ENCODE measurements around the gene RELN. TPM values are rescaled to one million over a fixed set of nuclear protein-coding genes. Genes with fewer than 3 reads are reported as not detected.

RELN gene
- total and polyA plus RNA-seq, 2 experiments from 2014 or later = 3.9 to 22.0 TPM

GRCh38 chr7:103533761-103534160, 455.7 kb downstream of the RELN start:
- no peak overlapping the region for H3K4me2 ChIP-seq
- no peak overlapping the region for H3K27ac ChIP-seq
- H3K27me3 ChIP-seq = no peaks in the 10 kb centered on the region
- no peaks in the 10 kb centered on the region for H3K9me3 ChIP-seq (ENCODE audit: low read depth)
- WGBS (ENCODE audit: low lambda C conversion rate, missing lambda C conversion rate) = 73% methylated on average over 4 of the region's 4 CpGs
- H3K79me2 ChIP-seq = no peaks in the 10 kb centered on the region
- no peak overlapping the region for H2AFZ ChIP-seq
- H3K9me2 ChIP-seq (replicated peaks; ENCODE audit: insufficient read depth) = no peaks in the 10 kb centered on the region
- DNase-seq (ENCODE audit: low spot score) = no peak
- no peaks in the 10 kb centered on the region for H4K20me1 ChIP-seq (ENCODE audit: insufficient read depth, poor library complexity, severe bottlenecking)
- no peaks in the 10 kb centered on the region for H3K36me3 ChIP-seq (replicated peaks; ENCODE audit: insufficient read depth, low read depth)
- TF ChIP-seq EZH2phosphoT487 (IDR thresholded peaks at IDR 0.05; ENCODE audit: low read depth, severe bottlenecking, unreplicated experiment) (no peak), EZH2 (IDR thresholded peaks at IDR 0.05; ENCODE audit: borderline replicate concordance) (no peak)
- TF ChIP-seq, protein P1, sequence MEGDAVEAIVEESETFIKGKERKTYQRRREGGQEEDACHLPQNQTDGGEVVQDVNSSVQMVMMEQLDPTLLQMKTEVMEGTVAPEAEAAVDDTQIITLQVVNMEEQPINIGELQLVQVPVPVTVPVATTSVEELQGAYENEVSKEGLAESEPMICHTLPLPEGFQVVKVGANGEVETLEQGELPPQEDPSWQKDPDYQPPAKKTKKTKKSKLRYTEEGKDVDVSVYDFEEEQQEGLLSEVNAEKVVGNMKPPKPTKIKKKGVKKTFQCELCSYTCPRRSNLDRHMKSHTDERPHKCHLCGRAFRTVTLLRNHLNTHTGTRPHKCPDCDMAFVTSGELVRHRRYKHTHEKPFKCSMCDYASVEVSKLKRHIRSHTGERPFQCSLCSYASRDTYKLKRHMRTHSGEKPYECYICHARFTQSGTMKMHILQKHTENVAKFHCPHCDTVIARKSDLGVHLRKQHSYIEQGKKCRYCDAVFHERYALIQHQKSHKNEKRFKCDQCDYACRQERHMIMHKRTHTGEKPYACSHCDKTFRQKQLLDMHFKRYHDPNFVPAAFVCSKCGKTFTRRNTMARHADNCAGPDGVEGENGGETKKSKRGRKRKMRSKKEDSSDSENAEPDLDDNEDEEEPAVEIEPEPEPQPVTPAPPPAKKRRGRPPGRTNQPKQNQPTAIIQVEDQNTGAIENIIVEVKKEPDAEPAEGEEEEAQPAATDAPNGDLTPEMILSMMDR (IDR thresholded peaks at IDR 0.05; ENCODE audit: poor library complexity) = no peak
- H3K4me3 ChIP-seq = no peak overlapping the region
- no peaks in the 10 kb centered on the region for H3K4me1 ChIP-seq (ENCODE audit: insufficient read depth)

- H3K4me2 ChIP-seq = no peak overlapping the region
- DNase-seq (ENCODE audit: low spot score) = no peak
- no peak overlapping the region for H2AFZ ChIP-seq
- no peaks in the 10 kb centered on the region for H3K27me3 ChIP-seq
- TF ChIP-seq, protein P1 (IDR thresholded peaks at IDR 0.05; ENCODE audit: poor library complexity) = no peak
- TF ChIP-seq EZH2phosphoT487 (IDR thresholded peaks at IDR 0.05; ENCODE audit: low read depth, severe bottlenecking, unreplicated experiment) (no peak), EZH2 (IDR thresholded peaks at IDR 0.05; ENCODE audit: borderline replicate concordance) (no peak)
- no peak overlapping the region for H3K4me3 ChIP-seq
- no peak overlapping the region for H3K27ac ChIP-seq
- H3K4me1 ChIP-seq (ENCODE audit: insufficient read depth) = no peaks in the 10 kb centered on the region
- H3K9me2 ChIP-seq (replicated peaks; ENCODE audit: insufficient read depth) = no peaks in the 10 kb centered on the region
- 77% methylated on average over 5 of the region's 5 CpGs for WGBS (ENCODE audit: low lambda C conversion rate, missing lambda C conversion rate)
- no peaks in the 10 kb centered on the region for H3K36me3 ChIP-seq (replicated peaks; ENCODE audit: insufficient read depth, low read depth)
- H3K79me2 ChIP-seq = no peaks in the 10 kb centered on the region
- no peaks in the 10 kb centered on the region for H3K9me3 ChIP-seq (ENCODE audit: low read depth)
- no peaks in the 10 kb centered on the region for H4K20me1 ChIP-seq (ENCODE audit: insufficient read depth, poor library complexity, severe bottlenecking)
These were observed 456.5 kb downstream of the RELN start for GRCh38 chr7:103532955-103533354.

DNA sequence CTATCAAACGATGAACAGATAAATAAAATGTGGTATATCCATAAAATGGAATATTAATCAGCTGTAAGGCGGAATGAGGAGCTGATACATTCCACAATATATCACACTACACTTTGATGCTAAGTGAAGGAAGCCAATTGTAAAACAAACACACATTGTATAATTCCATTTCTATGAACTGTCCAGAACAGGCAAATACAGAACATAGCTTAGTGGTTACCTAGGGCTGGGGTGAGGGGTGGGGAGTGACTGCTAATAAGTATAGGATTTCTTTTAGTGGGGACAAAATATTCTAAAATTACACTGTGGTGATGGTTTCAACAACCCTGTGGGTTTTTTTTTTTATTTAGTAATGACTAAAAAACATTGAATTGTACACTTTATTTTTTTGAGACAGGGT, 461.3 kb downstream of the RELN start:
- H3K27ac ChIP-seq = no peak overlapping the region
- no peak for DNase-seq (ENCODE audit: low spot score)
- no peaks in the 10 kb centered on the region for H3K27me3 ChIP-seq
- no peaks in the 10 kb centered on the region for H3K4me1 ChIP-seq (ENCODE audit: insufficient read depth)
- no peaks in the 10 kb centered on the region for H3K9me3 ChIP-seq (ENCODE audit: low read depth)
- TF ChIP-seq EZH2phosphoT487 (IDR thresholded peaks at IDR 0.05; ENCODE audit: low read depth, severe bottlenecking, unreplicated experiment) (no peak), EZH2 (IDR thresholded peaks at IDR 0.05; ENCODE audit: borderline replicate concordance) (no peak)
- TF ChIP-seq, protein P1 (IDR thresholded peaks at IDR 0.05; ENCODE audit: poor library complexity) = no peak
- no peak overlapping the region for H3K4me3 ChIP-seq
- no peaks in the 10 kb centered on the region for H3K79me2 ChIP-seq
- H2AFZ ChIP-seq = no peak overlapping the region
- WGBS (ENCODE audit: low lambda C conversion rate, missing lambda C conversion rate) = 82% methylated on average over 2 of the region's 2 CpGs
- H4K20me1 ChIP-seq (ENCODE audit: insufficient read depth, poor library complexity, severe bottlenecking) = no peaks in the 10 kb centered on the region
- no peaks in the 10 kb centered on the region for H3K36me3 ChIP-seq (replicated peaks; ENCODE audit: insufficient read depth, low read depth)
- no peaks in the 10 kb centered on the region for H3K9me2 ChIP-seq (replicated peaks; ENCODE audit: insufficient read depth)
- H3K4me2 ChIP-seq = no peak overlapping the region

- Histone ChIP-seq H3K9me2 (replicated peaks; ENCODE audit: insufficient read depth) (no peaks in the 10 kb centered on the region), H2AFZ (no peak overlapping the region), H3K4me1 (ENCODE audit: insufficient read depth) (no peaks in the 10 kb centered on the region), H3K9me3 (ENCODE audit: low read depth) (no peaks in the 10 kb centered on the region), H3K4me2 (no peak overlapping the region), H3K4me3 (no peak overlapping the region), H3K36me3 (replicated peaks; ENCODE audit: insufficient read depth, low read depth) (no peaks in the 10 kb centered on the region), H3K27me3 (no peaks in the 10 kb centered on the region), H4K20me1 (ENCODE audit: insufficient read depth, poor library complexity, severe bottlenecking) (no peaks in the 10 kb centered on the region), H3K27ac (no peak overlapping the region), H3K79me2 (no peaks in the 10 kb centered on the region)
- TF ChIP-seq, protein P1 (IDR thresholded peaks at IDR 0.05; ENCODE audit: poor library complexity) = no peak
- TF ChIP-seq EZH2phosphoT487 (IDR thresholded peaks at IDR 0.05; ENCODE audit: low read depth, severe bottlenecking, unreplicated experiment) = no peak
- no peak for TF ChIP-seq EZH2 (IDR thresholded peaks at IDR 0.05; ENCODE audit: borderline replicate concordance)
- WGBS (ENCODE audit: low lambda C conversion rate, missing lambda C conversion rate) = 65% methylated on average over 1 of the region's 1 CpG
- DNase-seq (ENCODE audit: low spot score) = no peak
These were observed 463.5 kb downstream of the RELN start for GRCh38 chr7:103525937-103526336.

All from hepatocyte (in vitro differentiated cells).